Thymus (tissue), 11 donors: ENCODE measurements around the gene GLIPR2. TPM values are rescaled to one million over a fixed set of nuclear protein-coding genes. Genes with fewer than 3 reads are reported as not detected.

ENCODE experiments used
- DNase-seq, 9 donors: peaks; one replicate each; pipeline ENCODE4 v3.0.0-alpha.2; 2013; ENCODE audit warnings: low spot score in 9 of 9, low read depth in 6 of 9, missing footprints in 1 of 9
- H3K27ac ChIP-seq, 2 donors: one replicate each; pipeline ENCODE4 v1.5.1; 2013; ENCODE audit warnings: control low read depth in 1 of 2, low read depth in 1 of 2, low read length in 1 of 2, mild to moderate bottlenecking in 1 of 2, moderate library complexity in 1 of 2
- H3K27me3 ChIP-seq, 2 donors: one replicate each; pipeline ENCODE4 v1.5.1; 2013; ENCODE audit warnings: low read length in 1 of 2; ENCODE audit not compliant: control insufficient read depth in 2 of 2, insufficient read depth in 1 of 2
- H3K36me3 ChIP-seq, 2 donors: one replicate each; pipeline ENCODE4 v1.5.1; 2013; ENCODE audit warnings: low read length in 1 of 2, mild to moderate bottlenecking in 1 of 2, moderate library complexity in 1 of 2; ENCODE audit not compliant: control insufficient read depth in 2 of 2, insufficient read depth in 2 of 2
- H3K4me1 ChIP-seq, 2 donors: one replicate each; pipeline ENCODE4 v1.5.1; 2013; ENCODE audit warnings: low read length in 2 of 2; ENCODE audit not compliant: control insufficient read depth in 2 of 2, insufficient read depth in 2 of 2
- H3K4me3 ChIP-seq, 2 donors: one replicate each; pipeline ENCODE4 v1.5.1; 2013; ENCODE audit warnings: low read length in 2 of 2, control low read depth in 1 of 2, mild to moderate bottlenecking in 1 of 2
- H3K9me3 ChIP-seq, 2 donors: one replicate each; pipeline ENCODE4 v1.5.1; 2013; ENCODE audit warnings: low read length in 1 of 2, mild to moderate bottlenecking in 1 of 2; ENCODE audit not compliant: control insufficient read depth in 2 of 2, insufficient read depth in 1 of 2
- WGBS: extraction: QIAGEN DNeasy Blood & Tissue Kit; methylation state at CpG from one replicate; pipeline ENCODE4 v1.1.7; 2013; 5-methylcytosine and 5-hydroxymethylcytosine counted together
- polyA plus RNA-seq: library from polyadenylated mRNA; stranded (reverse); fragments of 200-250 nt; gene quantifications from one replicate; pipeline ENCODE4 v1.2.3, GENCODE V29; 2013
- total RNA-seq: library from RNA; stranded (reverse); fragments of 120-200 nt; gene quantifications from one replicate; pipeline ENCODE4 v1.2.4, GENCODE V29; 2013
- donor health status: healthy.

GLIPR2 gene
- total and polyA plus RNA-seq, 2 donors: 19.8 to 27.0 TPM

DNA sequence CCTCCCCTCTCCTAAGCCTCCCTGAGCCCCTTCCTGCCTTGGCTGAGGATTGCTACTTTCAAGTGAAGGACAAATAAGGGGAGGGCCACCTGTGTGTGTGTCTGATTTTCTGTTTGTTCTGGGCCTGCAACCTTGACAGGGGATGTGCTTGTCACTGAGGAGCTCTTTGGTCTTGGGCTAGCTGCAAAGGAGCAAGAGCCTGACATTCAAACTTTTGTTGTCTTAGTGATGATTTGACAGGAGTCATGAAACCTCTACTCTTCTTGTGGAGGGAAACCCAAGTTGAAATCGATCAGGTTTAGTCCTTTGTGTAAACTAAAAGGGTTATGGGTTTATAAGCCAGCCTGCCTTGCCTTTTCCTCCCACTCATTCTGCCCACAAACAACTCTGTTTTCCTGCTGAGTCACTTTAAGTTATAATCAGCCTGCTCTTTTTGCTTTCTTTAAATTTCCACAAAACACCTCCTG is 71.0 kb downstream of the GLIPR2 start:
- no peaks in the 10 kb centered on the region for H3K27me3 ChIP-seq
- H3K4me3 ChIP-seq: no peak overlapping the region
- H3K9me3 ChIP-seq: no peaks in the 10 kb centered on the region
- DNase-seq: no peak
- no peaks in the 10 kb centered on the region for H3K4me1 ChIP-seq
- peaks cover 79 to 94% of the 10 kb centered on the region in 2 donors for H3K36me3 ChIP-seq
- H3K27ac ChIP-seq: no peak overlapping the region
- WGBS: 2% methylated on average over 1 of the region's 1 CpG

DNA sequence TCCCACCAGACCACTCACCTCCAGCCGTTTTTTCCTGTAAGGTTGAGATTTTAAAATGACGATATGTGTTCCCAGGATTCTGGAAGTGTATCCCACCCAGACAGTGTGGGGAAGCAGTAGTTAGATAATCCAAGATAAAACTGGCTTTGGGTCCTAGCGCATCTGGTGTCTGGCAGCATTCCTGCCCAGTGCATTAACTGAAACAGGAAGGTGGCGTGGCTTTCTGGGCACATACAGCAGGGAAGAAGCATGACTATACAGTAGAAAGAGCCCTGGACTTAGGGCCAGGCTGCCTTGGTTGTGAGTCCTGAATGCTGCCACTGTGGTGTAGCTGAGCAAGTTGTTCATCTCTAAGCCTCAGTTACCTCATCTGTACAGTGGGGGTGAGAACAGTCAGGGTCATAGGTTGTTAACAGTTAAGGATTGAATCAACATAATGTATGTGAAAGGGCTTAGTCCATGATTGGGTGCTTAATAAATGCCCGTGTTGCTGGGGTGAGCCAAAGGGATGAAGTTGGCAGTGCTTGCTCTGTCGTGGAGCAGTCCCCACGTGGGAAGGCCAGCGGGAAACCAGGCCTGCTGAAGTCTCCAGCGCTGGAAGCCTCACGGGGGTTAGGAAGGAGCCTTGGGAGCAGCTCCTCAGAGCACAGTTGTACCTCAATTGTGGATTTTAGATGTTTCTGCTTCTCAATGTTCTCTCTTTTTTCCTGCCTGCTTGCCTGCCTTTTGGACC is 72.2 kb downstream of the GLIPR2 start:
- Histone ChIP-seq H3K27me3 (no peaks in the 10 kb centered on the region), H3K36me3 (peaks cover 85 to 95% of the 10 kb centered on the region in 2 donors), H3K4me3 (no peak overlapping the region), H3K9me3 (no peaks in the 10 kb centered on the region), H3K27ac (no peak overlapping the region), H3K4me1 (no peaks in the 10 kb centered on the region)
- no peak for DNase-seq
- WGBS: 97% methylated on average over 10 of the region's 10 CpGs

DNA sequence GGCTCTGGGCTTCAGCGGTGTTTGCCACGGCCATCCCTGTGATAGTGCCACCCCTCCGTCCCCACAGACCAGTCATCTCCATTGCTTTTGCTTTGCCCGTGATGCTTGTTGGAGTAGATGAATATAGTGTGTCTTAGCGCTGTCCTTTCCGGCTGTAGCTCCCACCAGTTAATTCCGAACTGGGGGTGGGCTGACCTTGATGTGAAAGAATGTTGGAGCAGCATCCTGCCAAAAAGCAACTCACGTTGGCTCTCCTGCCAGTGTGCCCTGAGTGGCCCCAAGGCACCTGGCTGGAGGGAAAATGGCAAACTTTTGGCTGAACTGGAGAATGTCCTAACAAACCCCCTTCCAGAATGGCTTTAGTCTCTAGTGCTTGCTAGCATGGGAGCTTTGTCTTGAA is 74.2 kb downstream of the GLIPR2 start:
- 97% methylated on average over 8 of the region's 8 CpGs for WGBS
- H3K4me1 ChIP-seq: no peaks in the 10 kb centered on the region

DNA sequence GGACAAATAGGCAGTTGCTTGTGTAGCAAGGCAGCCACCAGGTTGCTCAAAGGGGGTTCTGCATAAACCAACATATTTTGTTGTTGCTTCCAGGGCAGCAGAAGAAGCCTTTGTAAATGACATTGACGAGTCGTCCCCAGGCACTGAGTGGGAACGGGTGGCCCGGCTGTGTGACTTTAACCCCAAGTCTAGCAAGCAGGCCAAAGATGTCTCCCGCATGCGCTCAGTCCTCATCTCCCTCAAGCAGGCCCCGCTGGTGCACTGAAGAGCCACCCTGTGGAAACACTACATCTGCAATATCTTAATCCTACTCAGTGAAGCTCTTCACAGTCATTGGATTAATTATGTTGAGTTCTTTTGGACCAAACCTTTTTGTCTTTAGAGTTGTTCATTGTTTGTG is 75.0 kb downstream of the GLIPR2 start:
- Histone ChIP-seq H3K27me3 (no peaks in the 10 kb centered on the region), H3K27ac (no peak overlapping the region), H3K36me3 (peaks cover 71 to 76% of the 10 kb centered on the region in 2 donors), H3K9me3 (no peaks in the 10 kb centered on the region), H3K4me3 (no peak overlapping the region), H3K4me1 (no peaks in the 10 kb centered on the region)
- no peak for DNase-seq
- WGBS: 97% methylated on average over 7 of the region's 7 CpGs

More for the DNA sequence above, 74.2 kb downstream of the GLIPR2 start:
- Histone ChIP-seq H3K27ac (no peak overlapping the region), H3K4me3 (no peak overlapping the region), H3K36me3 (peaks cover 72 to 83% of the 10 kb centered on the region in 2 donors), H3K27me3 (no peaks in the 10 kb centered on the region), H3K9me3 (no peaks in the 10 kb centered on the region)
- DNase-seq: no peak

DNA sequence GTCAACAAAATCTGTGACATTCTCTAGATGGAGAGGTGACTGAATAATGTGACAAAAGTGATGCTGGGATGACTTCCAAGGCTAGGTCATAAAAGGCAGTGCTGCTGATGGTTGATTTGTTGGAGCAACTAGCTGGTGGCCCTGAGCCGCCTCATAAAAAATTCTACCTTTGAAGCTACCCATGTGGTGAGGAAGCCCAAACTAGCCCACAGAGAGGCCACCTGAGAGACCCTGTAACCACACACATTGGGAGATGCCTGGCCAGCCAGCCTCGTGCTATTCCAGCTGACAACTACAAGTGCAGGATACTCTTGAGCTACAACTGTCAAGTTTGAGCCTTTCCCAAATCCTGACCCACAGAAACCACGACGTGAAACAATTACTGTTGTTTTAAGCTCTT is 76.9 kb downstream of the GLIPR2 start:
- H3K27ac ChIP-seq: no peak overlapping the region
- H3K9me3 ChIP-seq: no peaks in the 10 kb centered on the region
- H3K4me1 ChIP-seq: peaks cover 0 to 3% of the 10 kb centered on the region in 2 donors
- WGBS: 83% methylated on average over 4 of the region's 4 CpGs
- H3K27me3 ChIP-seq: no peaks in the 10 kb centered on the region
- peaks cover 68 to 73% of the 10 kb centered on the region in 2 donors for H3K36me3 ChIP-seq
- no peak for DNase-seq
- H3K4me3 ChIP-seq: no peak overlapping the region

Other genes with a start within 250 kb of the GLIPR2 start
- 0.14 TPM for gene HRCT1, start 230.5 kb upstream of the GLIPR2 start, total RNA-seq
- 6.1 TPM for gene HRCT1, start 230.5 kb upstream of the GLIPR2 start, polyA plus RNA-seq
- 0.09 TPM for gene SPAAR, start 227.2 kb upstream of the GLIPR2 start, total RNA-seq
- 1.2 TPM for gene SPAAR, start 227.2 kb upstream of the GLIPR2 start, polyA plus RNA-seq
- gene OR2S2, start 178.6 kb upstream of the GLIPR2 start, total RNA-seq: not detected
- 0.02 TPM for gene OR2S2, start 178.6 kb upstream of the GLIPR2 start, polyA plus RNA-seq
- gene RECK, start 99.8 kb upstream of the GLIPR2 start, total RNA-seq: 3.3 TPM
- gene RECK, start 99.8 kb upstream of the GLIPR2 start, polyA plus RNA-seq: 6.6 TPM
- gene CCIN, start 32.7 kb downstream of the GLIPR2 start, total RNA-seq: 0.05 TPM
- 0.05 TPM for gene CCIN, start 32.7 kb downstream of the GLIPR2 start, polyA plus RNA-seq
- gene CLTA, start 54.2 kb downstream of the GLIPR2 start, total RNA-seq: 199 TPM
- gene CLTA, start 54.2 kb downstream of the GLIPR2 start, polyA plus RNA-seq: 131 TPM
- gene GNE, start 121.7 kb downstream of the GLIPR2 start, total RNA-seq: 6.0 TPM
- 5.3 TPM for gene GNE, start 121.7 kb downstream of the GLIPR2 start, polyA plus RNA-seq